Measurements from ENCODE around the gene ZNF277.

The ZNF277 gene

DNA sequence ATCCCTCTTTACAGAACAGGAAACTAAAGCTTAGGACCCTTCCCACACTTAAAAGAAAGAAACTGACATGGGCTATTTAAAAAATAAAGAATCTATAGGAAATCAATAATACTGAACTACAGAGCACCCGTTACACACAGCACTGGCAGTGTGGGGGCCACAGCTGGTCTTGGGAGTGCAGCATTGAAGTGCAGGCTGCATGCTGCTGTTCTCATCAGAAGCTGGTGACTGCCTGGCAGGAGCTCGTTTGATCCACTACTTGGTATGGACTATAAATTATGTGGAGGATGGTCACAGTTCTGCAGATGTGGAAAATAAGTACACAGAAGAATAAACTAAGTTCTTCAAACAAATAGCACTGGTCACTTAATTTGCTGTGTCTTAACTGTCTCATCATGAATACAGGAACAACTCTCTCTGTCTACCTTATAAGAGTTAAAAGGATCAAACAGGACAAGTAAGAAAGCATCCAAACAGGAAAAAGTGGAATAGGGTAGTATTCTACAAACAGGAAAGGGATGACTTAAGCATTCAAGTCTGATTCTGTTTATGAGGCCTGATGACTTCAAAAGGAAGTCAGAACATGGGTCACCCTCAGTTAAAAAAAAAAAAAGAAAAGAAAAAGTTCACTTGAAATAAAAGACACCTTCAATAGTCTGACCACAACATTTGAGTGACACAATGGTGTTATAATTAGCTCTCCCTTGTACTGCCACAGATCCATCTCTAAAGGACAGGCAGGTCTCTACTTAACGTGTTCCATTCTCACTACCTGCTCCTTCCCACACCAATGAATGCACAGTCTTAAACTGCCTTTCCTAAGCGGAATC, 21.3 kb upstream of the ZNF277 start:
- no peak for DNase-seq

DNA sequence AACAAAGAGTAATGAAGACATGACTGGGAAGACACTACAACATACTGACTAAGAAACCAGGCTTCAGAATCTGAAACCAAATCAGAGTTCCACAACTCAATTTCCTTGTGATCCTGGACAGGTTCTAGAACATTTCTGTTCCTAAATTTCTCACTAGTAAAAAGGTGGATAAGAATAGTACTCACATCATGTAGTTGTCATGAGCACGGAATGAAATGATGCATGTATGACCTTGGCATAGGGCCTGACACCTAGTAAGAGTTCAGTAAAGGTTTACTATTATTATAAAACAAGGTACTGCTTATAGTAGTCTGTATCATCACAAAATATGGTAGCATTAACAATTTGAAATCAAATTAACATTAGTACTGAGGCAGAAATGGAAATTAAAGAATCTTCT, 20.2 kb upstream of the ZNF277 start:
- DNase-seq = no peak

DNA sequence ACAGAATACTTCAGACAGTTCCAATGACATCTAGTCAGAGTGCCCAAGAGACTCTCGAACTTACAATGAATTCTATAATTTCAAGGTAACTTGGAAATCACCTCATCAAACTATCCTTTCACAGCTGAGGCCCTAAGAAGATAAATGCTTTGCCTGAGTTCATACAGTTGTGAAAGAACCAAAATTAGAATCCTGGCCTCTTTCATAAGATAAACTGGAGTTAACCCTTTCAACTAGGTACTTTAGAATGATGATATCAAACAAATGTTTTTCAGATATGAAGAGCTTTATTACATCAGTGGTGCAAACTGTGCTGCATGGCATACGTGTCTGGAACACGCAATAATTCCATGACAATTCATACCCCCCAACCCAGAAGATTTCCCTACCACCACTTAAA, 18.2 kb upstream of the ZNF277 start:
- no peak for DNase-seq

DNA sequence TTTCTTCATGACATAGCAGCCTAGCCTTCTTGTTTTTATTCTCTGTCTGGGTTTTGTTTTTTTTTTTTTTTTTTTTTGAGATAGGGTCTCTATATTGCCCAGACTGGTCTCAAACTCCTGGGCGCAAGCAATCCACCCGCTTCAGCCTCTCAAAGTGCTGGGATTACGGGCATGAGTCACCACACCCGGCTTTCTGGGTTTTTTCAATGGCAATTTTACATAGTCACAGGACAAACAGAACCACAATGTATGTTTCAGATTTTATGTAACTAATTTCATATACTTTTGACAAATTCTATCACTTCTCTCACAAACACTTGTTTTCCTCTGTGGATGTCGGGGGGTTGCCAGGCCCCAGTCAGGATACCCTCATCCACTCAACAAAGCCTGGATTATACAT, 16.8 kb upstream of the ZNF277 start:
- no peak for DNase-seq

DNA sequence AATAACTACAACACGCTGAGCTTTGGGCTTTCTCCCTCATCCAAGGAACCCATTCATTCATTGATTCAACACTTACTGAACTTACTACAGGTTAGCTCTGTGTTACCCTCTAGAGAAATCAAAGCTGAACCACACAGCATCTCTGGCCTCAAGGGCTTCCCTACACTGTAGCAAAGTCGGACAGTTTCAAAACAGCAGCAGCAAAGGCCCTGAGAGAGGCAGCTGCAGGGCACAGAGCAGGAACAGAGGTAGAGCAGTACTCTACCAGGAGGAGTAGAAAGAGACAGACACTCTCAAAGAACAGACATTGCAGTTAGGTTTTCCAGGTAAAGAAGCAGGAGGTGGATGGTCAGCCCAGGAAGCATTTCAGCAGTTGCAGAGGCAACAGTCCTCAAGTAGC, 16.4 kb upstream of the ZNF277 start:
- no peak for DNase-seq

- DNase-seq = no peak
Measured at GRCh38 chr7:112192236-112193154, 14.0 kb upstream of the ZNF277 start.

- no peak for DNase-seq
Measured at GRCh38 chr7:112193915-112194502, 12.5 kb upstream of the ZNF277 start.

DNA sequence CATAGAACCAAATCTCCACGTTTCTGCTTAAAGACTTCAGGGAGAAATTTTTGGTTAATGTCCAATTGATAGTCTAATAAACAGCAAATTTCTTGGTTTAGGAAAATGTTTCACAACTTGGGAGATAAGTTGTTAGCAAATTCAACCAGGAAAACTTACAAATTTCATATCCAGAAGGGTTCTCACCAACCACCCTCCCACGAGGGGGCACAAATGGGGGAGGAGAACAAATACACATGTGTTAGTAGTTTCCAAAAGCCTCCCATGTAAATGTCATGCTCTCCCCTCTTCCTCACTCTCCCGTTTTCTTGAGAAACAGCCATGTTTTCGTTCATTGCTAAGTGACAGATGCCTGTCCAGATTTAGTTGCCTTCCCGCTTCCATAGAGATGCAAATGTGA, 10.8 kb upstream of the ZNF277 start:
- no peak for DNase-seq

DNA sequence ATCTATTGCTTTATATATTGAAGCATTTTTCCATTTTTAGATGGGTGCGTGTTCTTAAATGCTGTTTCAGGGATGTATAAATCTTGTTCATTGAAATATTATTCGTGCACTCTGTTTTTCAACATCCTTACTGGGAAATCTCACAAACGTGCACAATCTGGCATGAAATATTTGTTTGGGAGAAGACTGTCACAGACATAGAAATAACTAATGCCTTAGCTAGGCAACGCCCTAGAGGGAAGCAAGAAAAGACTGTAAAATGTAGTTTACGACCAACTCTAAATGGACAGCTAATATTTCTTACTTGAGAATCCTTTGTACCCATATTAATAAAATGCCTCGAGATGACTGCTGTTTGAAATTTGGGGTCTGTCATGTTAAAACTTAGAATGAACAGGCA, 9.2 kb upstream of the ZNF277 start:
- DNase-seq = no peak

DNA sequence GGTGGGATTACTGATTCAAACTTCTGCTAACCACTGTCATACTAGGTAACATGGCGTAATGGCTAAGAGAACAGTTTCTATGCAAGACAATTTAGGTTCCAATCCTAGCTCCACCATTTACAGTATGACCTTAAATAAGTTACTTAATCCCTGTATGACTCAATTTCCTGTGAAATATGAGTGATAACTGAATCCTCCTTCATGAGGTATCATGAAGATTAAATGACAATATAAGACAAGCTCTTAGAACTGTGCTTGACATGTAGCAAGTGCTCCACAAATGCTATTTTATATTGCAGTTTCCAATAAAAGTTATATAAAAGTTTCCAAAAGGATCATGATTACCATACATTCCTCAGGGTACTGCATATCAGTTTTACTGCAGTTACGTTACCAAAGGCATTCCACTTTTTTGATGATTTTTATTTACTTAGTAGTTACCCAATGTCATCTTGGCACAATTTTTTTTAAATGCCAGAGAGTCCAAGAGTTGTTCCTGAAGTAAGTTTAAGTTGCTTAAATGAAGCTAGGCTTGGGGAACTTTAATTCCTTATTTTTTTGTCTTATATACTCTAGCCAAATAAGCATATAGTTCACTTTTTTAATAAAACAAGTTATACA, 7.3 kb upstream of the ZNF277 start:
- DNase-seq = no peak

- DNase-seq = no peak
Measured at GRCh38 chr7:112199672-112200071, 6.8 kb upstream of the ZNF277 start.

DNA sequence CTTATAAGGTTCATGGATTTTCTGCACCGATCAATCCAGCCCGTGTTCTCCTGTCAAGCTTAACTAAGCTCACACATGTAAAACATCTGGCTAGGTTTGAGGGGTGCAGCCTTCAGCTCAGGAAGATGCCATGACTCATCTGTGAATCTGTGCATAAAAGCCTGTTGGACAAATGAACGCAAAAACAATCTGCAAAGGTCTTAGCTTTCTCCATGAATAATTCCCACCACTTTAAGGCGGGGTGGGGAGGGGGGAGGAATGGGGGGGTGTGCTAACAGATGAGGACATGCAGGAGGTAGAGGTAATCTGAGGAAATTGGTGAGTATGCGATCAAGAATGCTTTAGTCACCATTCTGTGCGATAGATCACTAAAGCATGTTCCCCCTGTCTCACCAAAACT, 5.1 kb upstream of the ZNF277 start:
- no peak for DNase-seq

DNA sequence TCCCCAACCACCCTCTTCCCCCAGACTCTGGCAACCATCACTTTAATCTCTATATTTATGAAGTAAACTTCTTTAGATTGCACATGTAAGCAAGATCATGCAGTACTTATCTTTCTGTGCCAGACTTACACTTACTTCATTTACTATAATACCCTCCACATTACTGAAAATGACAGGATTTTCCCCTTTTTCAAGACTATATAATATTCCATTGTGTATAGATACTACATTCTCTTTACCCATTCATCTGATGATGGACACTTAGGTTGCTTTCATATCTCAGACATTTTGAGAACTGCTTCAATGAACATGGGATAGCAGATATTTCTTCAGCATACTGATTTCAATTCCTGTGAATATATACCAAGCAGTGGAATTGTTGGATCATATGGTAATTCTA, 4.7 kb upstream of the ZNF277 start:
- no peak for DNase-seq

DNA sequence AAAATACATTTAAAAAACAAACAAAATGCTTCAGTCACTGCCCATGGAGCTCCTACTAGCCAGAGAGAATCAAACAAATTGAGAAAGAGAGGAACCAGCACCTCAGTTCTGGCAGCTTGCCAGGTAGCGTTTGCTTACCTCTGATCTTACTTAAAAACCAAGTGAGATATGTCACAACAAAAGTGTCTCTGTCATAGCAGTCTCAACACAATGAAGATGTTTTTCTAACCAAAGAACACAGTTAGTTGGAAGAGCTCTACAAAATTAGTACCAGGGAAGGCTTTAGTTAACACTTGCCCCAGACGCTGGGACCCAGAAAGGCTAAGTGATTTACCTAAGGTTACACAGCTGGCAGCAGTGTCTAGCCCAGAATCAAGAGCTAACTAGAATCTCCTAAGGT, 3.7 kb upstream of the ZNF277 start:
- DNase-seq = no peak

GRCh38 chr7:112203365-112203739, 3.1 kb upstream of the ZNF277 start:
- no peak for DNase-seq

DNA sequence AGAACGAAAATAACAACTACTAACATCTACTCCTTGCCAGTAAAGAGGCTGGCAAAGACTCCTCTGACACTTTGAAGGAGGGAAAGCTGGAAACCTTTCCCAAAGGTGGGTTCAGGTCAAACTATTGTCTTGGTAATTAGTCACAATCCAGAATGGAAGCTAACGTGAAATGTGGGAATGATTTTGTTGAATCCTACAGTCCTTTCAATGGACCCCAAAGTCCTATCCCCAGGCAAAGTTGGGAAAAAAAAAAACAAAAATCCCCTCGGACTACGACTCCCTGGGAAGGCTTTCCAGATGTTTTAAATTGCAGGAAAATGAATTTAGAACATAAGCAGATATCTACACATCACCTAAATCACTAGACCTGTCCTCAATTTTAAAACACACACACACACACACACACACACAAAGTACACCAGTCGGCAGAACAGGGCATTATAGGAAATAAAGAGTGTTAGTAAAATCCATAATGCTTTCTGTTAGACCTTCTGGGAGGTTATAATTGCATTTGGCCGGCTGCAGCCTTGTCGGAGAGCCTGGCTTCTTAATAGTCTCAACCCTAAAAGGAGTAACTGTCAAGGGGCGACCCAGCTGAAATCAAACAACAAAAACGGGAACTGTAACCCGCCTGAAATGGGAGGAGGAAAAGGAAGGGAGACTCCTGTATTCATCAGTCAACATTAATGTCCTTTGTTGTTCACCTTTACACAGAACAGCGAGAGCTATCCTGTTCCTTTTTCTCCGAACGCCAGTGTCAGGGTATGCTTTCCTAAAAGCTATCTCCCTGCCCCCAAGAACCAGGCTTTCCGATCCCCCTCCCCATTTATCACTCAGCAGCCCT, 1.8 kb upstream of the ZNF277 start:
- DNase-seq = no peak

DNA sequence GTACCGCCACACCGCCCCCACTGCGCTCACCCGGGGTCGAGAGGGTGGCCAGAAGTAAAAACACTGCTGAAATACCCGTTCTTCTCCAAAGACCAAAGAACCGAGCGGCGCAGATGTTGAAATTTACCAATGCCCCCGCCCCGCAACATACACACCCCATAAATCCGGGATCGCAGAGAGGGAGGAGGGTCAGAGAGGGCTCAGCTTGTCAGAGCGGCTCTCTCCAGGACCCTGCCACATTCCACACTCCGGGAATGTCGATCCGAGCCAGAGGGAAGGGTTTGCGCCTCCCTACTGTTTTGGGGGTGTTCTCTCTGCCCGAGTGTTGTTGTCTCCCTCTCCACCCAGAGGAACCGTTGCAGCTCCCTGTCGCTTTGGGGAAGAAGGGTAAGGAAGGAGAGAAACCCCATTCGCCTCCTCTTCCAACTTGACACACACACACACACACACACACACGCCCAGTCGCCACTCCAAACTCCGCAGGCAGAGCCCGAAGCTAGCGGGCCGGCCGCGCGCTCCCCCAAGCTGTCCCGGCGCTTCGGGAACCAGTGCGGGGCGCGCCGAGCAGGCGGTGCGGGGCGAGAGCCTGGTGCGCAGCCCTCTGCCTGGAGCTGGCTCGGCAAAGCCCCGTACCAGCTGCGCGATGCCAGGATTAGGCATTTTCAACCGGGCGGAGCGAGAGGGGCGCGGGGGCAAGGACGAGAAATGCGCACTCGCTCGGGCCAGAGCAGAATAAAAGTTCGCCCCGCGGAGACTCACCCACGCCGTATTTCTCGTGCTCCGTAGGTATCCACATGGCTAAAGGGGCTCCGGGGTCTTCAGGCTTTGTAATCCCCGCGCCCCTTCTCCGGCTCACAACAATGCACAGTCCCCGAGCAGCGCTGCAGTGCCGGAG, 905 bp upstream of the ZNF277 start:
- DNase-seq = no peak

DNA sequence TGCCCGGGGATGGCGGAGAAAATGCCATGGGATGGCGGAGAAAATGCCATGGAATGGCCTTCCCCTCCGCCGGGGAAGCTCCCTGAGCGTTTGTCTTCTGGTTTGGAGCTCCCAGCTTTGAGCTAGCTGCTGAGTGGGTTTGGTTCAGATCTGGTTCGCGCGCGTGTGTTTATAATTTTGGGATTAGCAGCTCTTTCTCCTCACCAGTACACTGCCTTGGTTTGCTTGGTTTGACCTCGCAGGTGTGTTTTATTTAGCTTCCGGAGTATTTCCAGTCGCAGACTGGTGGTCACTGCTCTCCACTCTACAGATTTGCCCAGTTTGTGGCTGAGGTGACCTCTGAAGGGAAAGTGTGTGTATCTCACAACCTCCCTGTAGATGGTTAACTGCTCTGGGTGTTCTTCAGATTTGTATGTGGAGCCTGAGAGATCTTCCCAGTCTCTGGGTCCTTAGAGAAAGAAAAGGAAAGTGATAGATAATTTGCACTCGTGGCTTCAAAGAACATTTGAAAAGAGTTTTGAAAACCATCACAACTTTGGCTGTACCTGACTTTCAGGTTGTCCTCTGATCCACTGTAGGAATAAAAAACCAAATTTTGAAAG, 597 bp downstream of the ZNF277 start:
- no peak for DNase-seq

- no peak for DNase-seq
Measured at GRCh38 chr7:112207765-112208164, 1.3 kb downstream of the ZNF277 start.

GRCh38 chr7:112211348-112211907, 4.9 kb downstream of the ZNF277 start:
- DNase-seq = no peak

- no peak for DNase-seq
Measured at GRCh38 chr7:112212571-112212970, 6.1 kb downstream of the ZNF277 start.
